Stimulated activated CD8-positive, alpha-beta memory T cell treated with anti-CD3 and anti-CD28 coated beads, Interleukin-4, amount 100 ng/mL, for 48 hours (primary cell): ENCODE data around the gene EIF4G2.

Source experiments
- DNase-seq: peaks from one replicate; pipeline ENCODE4 v3.0.0-alpha.2; 2020

EIF4G2 gene

GRCh38 chr11:10807493-10808234 is 1.1 kb downstream of the EIF4G2 start:
- DNase-seq: peak; percentile 59

GRCh38 chr11:10806206-10806605 is 2.5 kb downstream of the EIF4G2 start:
- no peak for DNase-seq

- no peak for DNase-seq
Measured at GRCh38 chr11:10805741-10806140, 3.0 kb downstream of the EIF4G2 start.

GRCh38 chr11:10803676-10804075 is 5.0 kb downstream of the EIF4G2 start:
- DNase-seq: no peak

- no peak for DNase-seq
Measured at GRCh38 chr11:10800292-10800691, 8.4 kb downstream of the EIF4G2 start.

- DNase-seq: no peak
Measured at GRCh38 chr11:10798330-10798928, 10.3 kb downstream of the EIF4G2 start.

GRCh38 chr11:10797531-10797930 is 11.2 kb downstream of the EIF4G2 start:
- no peak for DNase-seq

- DNase-seq: no peak
Measured at GRCh38 chr11:10797001-10797400, 11.7 kb downstream of the EIF4G2 start.

GRCh38 chr11:10796191-10796590 is 12.5 kb downstream of the EIF4G2 start:
- no peak for DNase-seq

- DNase-seq: no peak
Measured at GRCh38 chr11:10793470-10794255, 15.1 kb downstream of the EIF4G2 start.

GRCh38 chr11:10792385-10793068 is 16.2 kb downstream of the EIF4G2 start:
- DNase-seq: peak; percentile 96

- DNase-seq: no peak
Measured at GRCh38 chr11:10786451-10786850, 22.3 kb downstream of the EIF4G2 start.

- no peak for DNase-seq
Measured at GRCh38 chr11:10785146-10785474, 23.6 kb downstream of the EIF4G2 start.

- DNase-seq: no peak
Measured at GRCh38 chr11:10784232-10785145, 24.2 kb downstream of the EIF4G2 start.

- DNase-seq: no peak
Measured at GRCh38 chr11:10780040-10780439, 28.7 kb downstream of the EIF4G2 start.

GRCh38 chr11:10779086-10779485 is 29.6 kb downstream of the EIF4G2 start:
- no peak for DNase-seq

- no peak for DNase-seq
Measured at GRCh38 chr11:10778217-10778970, 30.3 kb downstream of the EIF4G2 start.

- no peak for DNase-seq
Measured at GRCh38 chr11:10777806-10778205, 30.9 kb downstream of the EIF4G2 start.

- DNase-seq: no peak
Measured at GRCh38 chr11:10777393-10777793, 31.3 kb downstream of the EIF4G2 start.

- DNase-seq: no peak
Measured at GRCh38 chr11:10774811-10775210, 33.9 kb downstream of the EIF4G2 start.

GRCh38 chr11:10771457-10771856 is 37.3 kb downstream of the EIF4G2 start:
- DNase-seq: no peak
